Stimulated activated memory B cell treated with anti-CD40 and anti-IgM and Interleukin-4, amounts not matched to agents 10 μg/mL and 1 μg/mL and 100 μg/mL, for 72 hours (primary cell): Measurements from ENCODE around the gene CETN1.

Source experiments
- ATAC-seq: fragments of 150-1000 bp; cut with Tn5 transposase; 2 replicates; pipeline ENCODE4 v1.10.0; 2021
- H3K27ac Mint-ChIP-seq: one replicate; pipeline ENCODE4 v1.8.0; 2022; ENCODE audit warnings: mild to moderate bottlenecking, mixed read lengths
- H3K27me3 Mint-ChIP-seq: one replicate; pipeline ENCODE4 v1.8.0; 2022; ENCODE audit warnings: mixed read lengths
- H3K36me3 Mint-ChIP-seq: one replicate; pipeline ENCODE4 v1.8.0; 2022; ENCODE audit warnings: mixed read lengths
- H3K4me1 Mint-ChIP-seq: one replicate; pipeline ENCODE4 v1.8.0; 2022; ENCODE audit warnings: mixed read lengths
- H3K4me3 Mint-ChIP-seq: one replicate; pipeline ENCODE4 v1.8.0; 2022; ENCODE audit warnings: mild to moderate bottlenecking, moderate library complexity, mixed read lengths
- H3K9me3 Mint-ChIP-seq: one replicate; pipeline ENCODE4 v1.8.0; 2022; ENCODE audit warnings: mixed read lengths

CETN1 gene

GRCh38 chr18:604771-605170 is 24.6 kb downstream of the CETN1 start:
- H3K9me3 Mint-ChIP-seq = no peaks in the 10 kb centered on the region
- H3K4me1 Mint-ChIP-seq = no peaks in the 10 kb centered on the region
- H3K4me3 Mint-ChIP-seq = no peak overlapping the region
- peaks cover 21% of the 10 kb centered on the region for H3K27me3 Mint-ChIP-seq
- no peak overlapping the region for H3K27ac Mint-ChIP-seq
- H3K36me3 Mint-ChIP-seq = no peaks in the 10 kb centered on the region
- ATAC-seq = no peak

GRCh38 chr18:607930-608329 is 27.8 kb downstream of the CETN1 start:
- Mint-ChIP-seq H3K4me3 (no peak overlapping the region), H3K27ac (no peak overlapping the region), H3K4me1 (no peaks in the 10 kb centered on the region), H3K9me3 (no peaks in the 10 kb centered on the region), H3K36me3 (no peaks in the 10 kb centered on the region), H3K27me3 (peaks cover 11% of the 10 kb centered on the region)
- peak; percentile 60 for ATAC-seq

GRCh38 chr18:610214-610928 is 30.2 kb downstream of the CETN1 start:
- H3K9me3 Mint-ChIP-seq = no peaks in the 10 kb centered on the region
- no peaks in the 10 kb centered on the region for H3K36me3 Mint-ChIP-seq
- no peak for ATAC-seq
- H3K4me3 Mint-ChIP-seq = no peak overlapping the region
- H3K4me1 Mint-ChIP-seq = no peaks in the 10 kb centered on the region
- no peak overlapping the region for H3K27ac Mint-ChIP-seq
- H3K27me3 Mint-ChIP-seq = peaks cover 11% of the 10 kb centered on the region

DNA sequence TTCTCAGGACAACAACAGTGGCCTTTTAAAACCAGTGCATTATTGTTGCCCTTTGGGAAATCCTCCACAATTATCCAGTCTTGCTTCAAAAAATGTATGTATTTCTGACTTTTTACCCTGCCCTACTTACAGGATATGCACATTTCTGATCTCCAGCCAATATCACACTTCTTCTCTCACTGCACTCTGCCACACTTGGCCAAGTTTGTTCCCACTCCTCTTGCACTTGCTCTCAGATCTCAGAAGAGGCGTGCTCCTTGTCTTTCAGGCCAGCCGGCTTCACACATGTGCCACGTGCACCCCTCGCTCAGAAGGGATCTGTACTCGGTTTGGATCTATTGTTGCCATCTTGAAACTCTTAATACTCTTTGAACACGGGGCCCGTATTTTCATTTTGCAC is 32.0 kb downstream of the CETN1 start:
- Mint-ChIP-seq H3K27me3 (no peaks in the 10 kb centered on the region), H3K4me1 (no peaks in the 10 kb centered on the region), H3K9me3 (no peaks in the 10 kb centered on the region), H3K27ac (no peak overlapping the region), H3K36me3 (no peaks in the 10 kb centered on the region), H3K4me3 (no peak overlapping the region)
- ATAC-seq = no peak

DNA sequence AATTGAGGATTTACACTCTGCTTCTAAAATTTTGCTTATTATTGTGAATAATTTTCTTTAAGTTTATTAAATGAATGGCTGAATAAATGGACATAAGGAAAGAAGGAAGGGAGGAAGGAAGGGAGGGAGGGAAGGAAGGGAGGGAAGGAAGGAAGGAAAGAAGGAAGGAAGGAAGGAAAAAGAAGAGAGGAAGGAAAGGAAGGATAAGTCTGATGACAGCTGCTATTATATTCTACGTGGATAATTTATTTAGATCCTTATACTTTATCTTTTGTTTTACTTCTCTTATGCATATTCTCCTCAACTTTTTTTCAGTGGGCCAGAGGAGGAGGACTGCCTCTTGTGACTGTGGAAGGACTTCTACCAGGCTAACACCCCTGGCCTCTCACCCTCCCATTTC is 34.0 kb downstream of the CETN1 start:
- Mint-ChIP-seq H3K4me3 (no peak overlapping the region), H3K9me3 (no peaks in the 10 kb centered on the region), H3K36me3 (no peaks in the 10 kb centered on the region), H3K27ac (no peak overlapping the region), H3K27me3 (no peaks in the 10 kb centered on the region), H3K4me1 (no peaks in the 10 kb centered on the region)
- no peak for ATAC-seq

DNA sequence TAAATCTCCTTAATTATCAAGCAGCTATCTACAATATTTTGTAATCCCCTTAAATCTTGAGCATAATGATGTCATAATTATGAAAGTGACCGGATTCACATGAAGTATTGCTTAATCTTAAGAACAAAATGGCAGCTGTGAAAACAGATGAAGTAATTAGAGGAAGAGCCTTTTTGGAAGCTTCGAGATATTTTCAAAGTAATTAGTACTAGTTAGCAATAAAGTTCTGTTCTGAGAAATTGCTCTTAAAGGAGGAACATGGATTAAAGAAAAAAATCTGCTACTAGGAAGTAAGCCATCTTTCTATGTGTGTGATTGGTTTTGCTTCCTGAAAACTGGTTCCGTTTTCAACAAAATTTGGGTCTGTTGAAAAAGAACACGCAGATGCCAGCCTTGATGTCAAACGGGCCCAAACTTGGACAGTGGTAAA is 34.9 kb downstream of the CETN1 start:
- Mint-ChIP-seq H3K27me3 (no peaks in the 10 kb centered on the region), H3K4me3 (no peak overlapping the region), H3K27ac (no peak overlapping the region), H3K4me1 (no peaks in the 10 kb centered on the region), H3K36me3 (no peaks in the 10 kb centered on the region), H3K9me3 (no peaks in the 10 kb centered on the region)
- no peak for ATAC-seq

- no peaks in the 10 kb centered on the region for H3K9me3 Mint-ChIP-seq
- ATAC-seq = no peak
- H3K4me3 Mint-ChIP-seq = no peak overlapping the region
- H3K4me1 Mint-ChIP-seq = no peaks in the 10 kb centered on the region
- no peaks in the 10 kb centered on the region for H3K27me3 Mint-ChIP-seq
- no peaks in the 10 kb centered on the region for H3K36me3 Mint-ChIP-seq
- H3K27ac Mint-ChIP-seq = no peak overlapping the region
Observed at GRCh38 chr18:615773-616172, 35.6 kb downstream of the CETN1 start.

DNA sequence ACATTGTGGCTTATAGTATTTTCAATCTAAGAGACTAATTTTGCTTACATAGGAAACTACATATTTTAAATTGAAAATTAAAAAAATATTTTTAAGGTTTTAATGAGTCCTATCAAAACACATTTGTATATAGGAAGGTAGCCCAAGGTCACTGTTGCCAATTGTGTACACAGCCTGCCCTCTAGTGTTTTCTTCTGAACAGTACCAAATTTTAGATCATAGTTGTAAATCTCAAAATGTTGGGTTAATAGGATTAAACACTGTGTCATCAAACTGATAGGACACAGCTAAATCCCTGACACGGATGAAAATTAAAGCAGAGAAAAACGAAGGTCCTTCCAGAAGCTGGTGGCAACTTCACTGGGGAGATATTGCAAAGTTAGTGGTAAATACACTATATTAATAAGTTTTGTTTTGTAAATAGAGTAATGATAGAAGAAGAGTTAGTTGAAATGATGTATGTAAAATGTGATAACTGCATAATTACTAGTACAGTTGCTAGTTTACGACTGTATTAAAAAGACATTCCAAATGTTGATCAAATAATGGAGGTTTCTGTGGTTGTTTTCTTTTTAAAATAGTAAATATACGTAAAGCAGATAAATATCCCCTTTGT is 36.3 kb downstream of the CETN1 start:
- Mint-ChIP-seq H3K27ac (no peak overlapping the region), H3K4me1 (no peaks in the 10 kb centered on the region), H3K27me3 (no peaks in the 10 kb centered on the region), H3K9me3 (no peaks in the 10 kb centered on the region), H3K36me3 (no peaks in the 10 kb centered on the region), H3K4me3 (no peak overlapping the region)
- ATAC-seq = no peak

DNA sequence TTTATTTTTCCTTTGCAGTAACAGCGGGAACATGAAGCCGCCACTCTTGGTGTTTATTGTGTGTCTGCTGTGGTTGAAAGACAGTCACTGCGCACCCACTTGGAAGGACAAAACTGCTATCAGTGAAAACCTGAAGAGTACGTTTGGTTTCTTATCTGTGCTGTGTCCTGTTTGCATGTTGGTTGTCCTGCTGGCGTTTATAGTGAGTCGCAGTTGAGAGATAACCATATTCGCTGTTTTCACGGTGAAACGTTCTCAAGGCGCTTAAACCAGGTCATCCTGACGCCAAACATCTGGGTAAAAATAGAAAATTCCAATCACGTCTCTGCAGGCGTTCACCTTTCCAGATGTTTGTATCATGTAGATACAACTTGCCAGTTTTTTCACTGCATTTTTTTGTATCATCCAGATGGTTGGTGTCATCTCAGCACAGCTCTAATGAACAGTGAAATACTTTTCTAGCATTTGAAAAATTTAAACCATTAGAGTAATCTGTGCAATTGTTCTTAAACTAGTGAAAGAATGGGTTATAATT is 37.9 kb downstream of the CETN1 start:
- ATAC-seq = no peak
- Mint-ChIP-seq H3K4me3 (no peak overlapping the region), H3K27me3 (no peaks in the 10 kb centered on the region), H3K27ac (no peak overlapping the region), H3K36me3 (no peaks in the 10 kb centered on the region), H3K4me1 (no peaks in the 10 kb centered on the region), H3K9me3 (no peaks in the 10 kb centered on the region)

GRCh38 chr18:618618-619017 is 38.4 kb downstream of the CETN1 start:
- Mint-ChIP-seq H3K9me3 (no peaks in the 10 kb centered on the region), H3K4me1 (no peaks in the 10 kb centered on the region), H3K27ac (no peak overlapping the region), H3K4me3 (no peak overlapping the region), H3K36me3 (no peaks in the 10 kb centered on the region), H3K27me3 (no peaks in the 10 kb centered on the region)
- no peak for ATAC-seq

GRCh38 chr18:621291-622043 is 41.3 kb downstream of the CETN1 start:
- Mint-ChIP-seq H3K27ac (no peak overlapping the region), H3K4me3 (no peak overlapping the region), H3K27me3 (no peaks in the 10 kb centered on the region), H3K9me3 (no peaks in the 10 kb centered on the region), H3K36me3 (no peaks in the 10 kb centered on the region), H3K4me1 (no peaks in the 10 kb centered on the region)
- no peak for ATAC-seq

GRCh38 chr18:622289-622688 is 42.1 kb downstream of the CETN1 start:
- Mint-ChIP-seq H3K9me3 (no peaks in the 10 kb centered on the region), H3K36me3 (no peaks in the 10 kb centered on the region), H3K4me1 (no peaks in the 10 kb centered on the region), H3K27me3 (no peaks in the 10 kb centered on the region), H3K27ac (no peak overlapping the region), H3K4me3 (no peak overlapping the region)
- no peak for ATAC-seq

DNA sequence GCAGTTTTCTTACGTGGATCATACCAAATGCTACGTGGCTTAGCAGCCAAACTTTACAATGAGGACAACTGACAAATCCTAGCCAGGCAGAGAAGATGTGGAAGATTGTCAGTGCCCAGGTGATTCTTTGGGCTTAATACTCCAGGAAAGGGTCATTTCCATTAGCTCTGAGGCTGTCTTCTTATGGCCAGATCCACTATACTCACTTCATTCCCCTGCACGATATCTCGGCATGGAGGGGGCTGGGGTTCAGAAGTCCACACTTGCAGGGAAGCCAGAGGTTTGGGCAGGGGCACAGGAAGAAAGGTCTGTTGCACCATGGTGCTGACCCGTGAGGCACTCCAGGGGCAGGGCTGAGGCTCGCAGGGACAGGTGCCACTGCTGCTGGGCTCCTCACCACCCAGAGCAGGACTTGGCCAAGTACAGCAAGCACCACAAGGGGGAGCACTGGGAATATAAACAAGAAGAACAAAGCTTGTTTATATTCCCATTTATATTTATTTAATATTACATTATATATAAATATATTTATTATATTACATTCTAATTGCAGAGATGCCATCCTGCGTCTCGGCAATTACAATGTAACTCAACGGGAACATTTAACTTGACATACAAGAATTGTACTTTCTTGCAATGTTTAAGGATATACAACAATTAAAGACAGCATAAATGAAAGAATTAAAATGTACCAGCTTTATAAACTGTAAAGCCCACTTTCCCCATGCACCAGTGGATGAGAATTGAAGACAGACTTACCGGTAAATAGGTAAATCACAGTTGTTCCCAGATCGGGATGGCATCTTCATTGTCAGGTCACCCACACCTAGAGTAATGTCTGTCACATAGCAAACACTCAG is 43.8 kb downstream of the CETN1 start:
- no peak overlapping the region for H3K4me3 Mint-ChIP-seq
- ATAC-seq = peak; percentile 49

DNA sequence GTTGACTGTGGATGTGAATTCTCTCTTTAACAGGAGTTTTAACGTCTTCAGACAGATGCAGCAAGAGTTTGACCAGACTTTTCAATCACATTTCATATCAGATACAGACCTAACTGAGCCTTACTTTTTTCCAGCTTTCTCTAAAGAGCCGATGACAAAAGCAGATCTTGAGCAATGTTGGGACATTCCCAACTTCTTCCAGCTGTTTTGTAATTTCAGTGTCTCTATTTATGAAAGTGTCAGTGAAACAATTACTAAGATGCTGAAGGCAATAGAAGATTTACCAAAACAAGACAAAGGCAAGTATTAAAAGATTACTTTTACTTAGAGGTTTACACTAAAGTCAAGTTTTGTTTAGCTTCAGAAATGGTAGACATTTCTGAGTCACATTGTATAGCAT is 47.1 kb downstream of the CETN1 start:
- H3K4me3 Mint-ChIP-seq = no peak overlapping the region
- H3K4me1 Mint-ChIP-seq = no peaks in the 10 kb centered on the region
- peaks cover 15% of the 10 kb centered on the region for H3K27me3 Mint-ChIP-seq

More for the DNA sequence above, 43.8 kb downstream of the CETN1 start:
- Mint-ChIP-seq H3K27ac (no peak overlapping the region), H3K27me3 (no peaks in the 10 kb centered on the region), H3K9me3 (no peaks in the 10 kb centered on the region), H3K4me1 (no peaks in the 10 kb centered on the region), H3K36me3 (no peaks in the 10 kb centered on the region)

More for the DNA sequence above, 47.1 kb downstream of the CETN1 start:
- no peak for ATAC-seq
- H3K27ac Mint-ChIP-seq = no peak overlapping the region
- peaks cover 3% of the 10 kb centered on the region for H3K9me3 Mint-ChIP-seq
- H3K36me3 Mint-ChIP-seq = no peaks in the 10 kb centered on the region
